ENCODE data around the gene MIX23. TPM values are rescaled to one million over a fixed set of nuclear protein-coding genes. Genes with fewer than 3 reads are reported as not detected.
A peak's percentile ranks its signal among the peaks of the same experiment; 100 is the strongest.

Gene MIX23
- total and polyA plus RNA-seq, 10 of the 15 experiments (the other 5 are each of a cell fraction or from before 2014, with no cell fraction given), result 30.0 to 176 (median 62.4) TPM

GRCh38 chr3:122358703-122359032 is 24.4 kb downstream of the MIX23 start:
- H3K36me3 ChIP-seq (ENCODE audit: control insufficient read depth in 2 of 2, insufficient read depth in 2 of 2, low read length in 1 of 2), result peaks cover 0 to 5% of the 10 kb centered on the region in 2 experiments; a peak in 3 of 4 replicates

GRCh38 chr3:122357828-122358702 is 25.0 kb downstream of the MIX23 start:
- in situ Hi-C loops (cut with MboI), result loop anchor here (5.0 to 10.0 kb wide), 2 partner anchors 256 to 813 kb away; partner anchors contain the start of gene POLQ
- no peak for FAIRE-seq
- peak; percentile 60; the same call in 1 of the 2 replicates for TF ChIP-seq RUNX3 (IDR thresholded peaks at IDR 0.05; ENCODE audit: low read length)
- no peak for TF ChIP-seq TAF1 (IDR thresholded peaks at IDR 0.05; ENCODE audit: borderline replicate concordance, low read depth, low read length)
- peak; percentile 28; the same call in 1 of the 2 replicates for TF ChIP-seq BCL11A (IDR thresholded peaks at IDR 0.05; ENCODE audit: low read depth, low read length)
- WGBS (ENCODE audit: insufficient coverage, insufficient replicate concordance, low lambda C conversion rate, missing lambda C conversion rate), result 52% methylated on average over 2 of the region's 2 CpGs
- intact Hi-C loops (cut with micrococcal nuclease; ENCODE audit: unreplicated experiment), result loop anchor here (2.0 kb wide), 2 partner anchors 59 to 91 kb away; no protein-coding TSS in a partner anchor
- ATAC-seq, result peak; percentile 8; the same call in 1 of the 3 replicates
- Histone ChIP-seq H3K36me3 (ENCODE audit: control insufficient read depth in 2 of 2, insufficient read depth in 2 of 2, low read length in 1 of 2) (peaks cover 0 to 3% of the 10 kb centered on the region in 2 experiments; a peak in 3 of 4 replicates), H3K4me2 (ENCODE audit: control insufficient read depth, insufficient read depth) (no peak overlapping the region), H3K27me3 (replicated peaks in 1 of 2; ENCODE audit: control insufficient read depth in 2 of 2, insufficient read depth in 2 of 2, low read length in 1 of 2) (no peaks in the 10 kb centered on the region), H2AFZ (ENCODE audit: control insufficient read depth, low read depth, low read length) (no peak overlapping the region), H3K4me1 (ENCODE audit: control insufficient read depth, insufficient read depth, low read length) (no peaks in the 10 kb centered on the region), H3K9me3 (replicated peaks; ENCODE audit: control insufficient read depth, insufficient read depth, low read length) (no peaks in the 10 kb centered on the region), H3K9ac (ENCODE audit: control insufficient read depth, insufficient read depth, low read length) (no peak overlapping the region), H3K4me3 (no peak overlapping the region), H3K79me2 (ENCODE audit: control insufficient read depth, insufficient read depth, low read length) (no peaks in the 10 kb centered on the region), H3K27ac (ENCODE audit: control insufficient read depth, insufficient read depth) (no peak overlapping the region), H4K20me1 (ENCODE audit: control insufficient read depth, insufficient read depth) (no peaks in the 10 kb centered on the region)
- no peak for DNase-seq (ENCODE audit: low read depth, low spot score)
- no TSS peak for BruUV-seq (replicated peaks)
- ChIA-PET RAD21 (ENCODE audit: unreplicated experiment) (interaction anchor here (1.0 to 7.4 kb wide), 7 partner anchors 8 to 811 kb away, joined by 3 to 114 read pairs (median 3); partner anchors contain the start of gene WDR5B), CTCF (interaction anchor here (0.7 to 7.9 kb wide), 10 partner anchors 19 to 263 kb away, joined by 3 to 192 read pairs (median 5); partner anchors contain the start of gene FAM162A), SMC1A (ENCODE audit: uncharacterized antibody, unreplicated experiment) (interaction anchor here (0.9 to 7.9 kb wide), 8 partner anchors 17 to 811 kb away, joined by 3 to 191 read pairs (median 4); partner anchors contain the start of genes FAM162A and POLQ), POLR2A (no interaction called here)

More at GRCh38 chr3:122358703-122359032, 24.4 kb downstream of the MIX23 start:
- Histone ChIP-seq H4K20me1 (ENCODE audit: control insufficient read depth, insufficient read depth) (no peaks in the 10 kb centered on the region), H3K9me3 (replicated peaks; ENCODE audit: control insufficient read depth, insufficient read depth, low read length) (no peaks in the 10 kb centered on the region), H3K79me2 (ENCODE audit: control insufficient read depth, insufficient read depth, low read length) (no peaks in the 10 kb centered on the region), H2AFZ (ENCODE audit: control insufficient read depth, low read depth, low read length) (no peak overlapping the region), H3K4me1 (ENCODE audit: control insufficient read depth, insufficient read depth, low read length) (no peaks in the 10 kb centered on the region), H3K4me3 (no peak overlapping the region), H3K9ac (ENCODE audit: control insufficient read depth, insufficient read depth, low read length) (no peak overlapping the region), H3K27me3 (replicated peaks in 1 of 2; ENCODE audit: control insufficient read depth in 2 of 2, insufficient read depth in 2 of 2, low read length in 1 of 2) (no peaks in the 10 kb centered on the region), H3K27ac (ENCODE audit: control insufficient read depth, insufficient read depth) (no peak overlapping the region), H3K4me2 (ENCODE audit: control insufficient read depth, insufficient read depth) (no peak overlapping the region)
- in situ Hi-C loops (cut with MboI), result loop anchor here (5.0 to 10.0 kb wide), 2 partner anchors 256 to 814 kb away; partner anchors contain the start of gene POLQ
- ATAC-seq (no peak), FAIRE-seq (no peak), DNase-seq (ENCODE audit: low read depth, low spot score) (no peak)
- TF ChIP-seq RB1 (IDR thresholded peaks at IDR 0.05; ENCODE audit: borderline replicate concordance) (no peak), CBFB (IDR thresholded peaks at IDR 0.05; ENCODE audit: low read depth) (no peak), SREBF2 (IDR thresholded peaks at IDR 0.05; ENCODE audit: low read length) (no peak), WRNIP1 (IDR thresholded peaks at IDR 0.05; ENCODE audit: borderline replicate concordance, low read depth, low read length) (no peak), CREM (IDR thresholded peaks at IDR 0.05; ENCODE audit: low read depth) (no peak), RFX5 (IDR thresholded peaks at IDR 0.05; ENCODE audit: low read depth, low read length) (no peak), IKZF2 (IDR thresholded peaks at IDR 0.05) (no peak), NBN (IDR thresholded peaks at IDR 0.05) (no peak), HCFC1 (IDR thresholded peaks at IDR 0.05; ENCODE audit: low read length) (no peak), BMI1 (IDR thresholded peaks at IDR 0.05; ENCODE audit: borderline replicate concordance) (no peak), ZNF24 (IDR thresholded peaks at IDR 0.05) (no peak)
- SMC1A ChIA-PET (ENCODE audit: uncharacterized antibody, unreplicated experiment), result interaction anchor here (0.7 to 7.9 kb wide), 7 partner anchors 26 to 812 kb away, joined by 3 to 191 read pairs (median 3); partner anchors contain the start of genes FAM162A and POLQ
- intact Hi-C loops (cut with micrococcal nuclease; ENCODE audit: unreplicated experiment), result no loop called here
- RAD21 ChIA-PET (ENCODE audit: unreplicated experiment), result interaction anchor here (1.0 to 7.4 kb wide), 5 partner anchors 9 to 256 kb away, joined by 3 to 114 read pairs (median 3); partner anchors contain the start of gene WDR5B
- POLR2A ChIA-PET, result no interaction called here
- CTCF ChIA-PET, result interaction anchor here (1.0 to 7.9 kb wide), 4 partner anchors 19 to 256 kb away, joined by 4 to 192 read pairs (median 24); partner anchors contain the start of gene FAM162A
- 100% methylated on average over 2 of the region's 2 CpGs for WGBS (ENCODE audit: insufficient coverage, insufficient replicate concordance, low lambda C conversion rate, missing lambda C conversion rate)
- BruUV-seq (replicated peaks), result no TSS peak

Measured in GM12878 (cell line).